GM21528 (cell line): Measurements from ENCODE around the gene PPP3CA.
A peak's percentile ranks its signal among the peaks of the same experiment; 100 is the strongest.

Source experiments
- ATAC-seq: cut with Tn5 transposase; IDR thresholded peaks from one replicate; pipeline ENCODE4 v1.9.1; 2021; ENCODE audit warnings: mild to moderate bottlenecking, moderate library complexity; ENCODE audit not compliant: unreplicated experiment, low FRiP score

The PPP3CA gene

GRCh38 chr4:101221294-101221693, 126.0 kb downstream of the PPP3CA start:
- no peak for ATAC-seq

DNA sequence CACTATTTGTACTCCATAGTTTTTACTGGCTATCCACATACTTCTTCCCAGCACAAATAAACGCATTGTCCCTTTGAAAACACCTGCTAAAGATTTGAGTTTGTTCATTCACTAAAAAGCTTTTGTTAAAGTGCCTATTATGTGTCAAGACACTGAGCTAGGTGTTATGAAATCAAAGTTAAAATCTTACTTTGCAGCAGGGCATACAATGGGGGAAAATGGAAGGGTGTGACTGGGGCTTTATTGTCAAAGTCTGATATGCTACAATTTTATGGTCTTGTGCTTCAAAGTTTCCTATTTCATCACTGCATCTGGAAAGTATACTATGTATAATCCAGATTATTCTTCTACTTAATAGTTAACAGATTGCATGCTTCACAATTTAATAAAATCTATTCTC, 128.4 kb downstream of the PPP3CA start:
- ATAC-seq, result no peak

- no peak for ATAC-seq
These were observed 129.0 kb downstream of the PPP3CA start for GRCh38 chr4:101218346-101218745.

DNA sequence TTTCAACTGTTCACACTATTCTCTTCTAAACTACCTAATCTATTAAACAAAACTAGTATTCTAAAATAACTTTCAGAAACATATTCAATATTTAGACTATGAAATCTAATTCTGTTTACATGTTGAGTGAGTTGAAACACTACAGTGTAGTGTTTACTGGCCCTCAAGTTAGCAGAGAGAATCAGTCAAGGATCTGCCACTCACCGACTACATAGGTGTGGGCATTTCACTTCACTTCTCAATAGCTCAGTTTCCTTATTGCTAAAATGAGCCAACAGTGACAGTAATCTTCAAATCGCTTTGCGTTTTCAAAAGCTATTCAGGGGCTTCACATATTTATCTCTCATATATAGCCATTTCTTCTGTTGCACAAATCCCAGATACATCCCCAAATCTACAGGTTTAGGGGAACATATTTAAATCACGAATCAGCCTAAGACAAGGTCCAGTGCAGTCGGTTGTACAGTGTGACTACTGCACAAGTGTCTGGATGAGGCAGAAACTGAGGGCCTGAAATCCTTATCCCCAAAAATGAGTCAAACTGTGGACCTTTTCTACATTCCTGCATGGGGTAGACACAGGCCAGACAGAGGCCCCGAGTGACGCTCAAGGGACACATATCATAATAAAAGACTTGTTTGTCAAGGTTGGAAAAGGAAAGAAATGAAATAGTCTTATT, 129.8 kb downstream of the PPP3CA start:
- ATAC-seq, result no peak

- no peak for ATAC-seq
These were observed 136.2 kb downstream of the PPP3CA start for GRCh38 chr4:101211146-101211553.

DNA sequence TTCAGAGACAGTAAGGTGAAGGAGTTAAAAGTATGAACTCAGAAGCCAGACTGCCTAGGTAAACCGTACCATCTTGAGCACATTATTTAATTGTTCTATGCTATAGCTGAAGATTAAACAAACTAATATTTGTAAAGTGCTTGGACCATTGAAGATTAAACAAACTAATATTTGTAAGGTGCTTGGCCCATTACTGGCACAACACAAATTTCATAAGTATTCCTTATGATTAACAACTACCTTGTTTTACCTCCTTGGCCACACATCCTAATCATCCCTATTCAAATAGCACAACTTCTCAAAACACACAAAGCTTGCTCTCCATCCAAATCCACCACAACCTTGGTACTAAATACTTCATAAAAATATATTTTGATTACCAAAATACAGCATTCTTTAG, 137.0 kb downstream of the PPP3CA start:
- no peak for ATAC-seq

GRCh38 chr4:101208171-101208570, 139.2 kb downstream of the PPP3CA start:
- ATAC-seq, result no peak

DNA sequence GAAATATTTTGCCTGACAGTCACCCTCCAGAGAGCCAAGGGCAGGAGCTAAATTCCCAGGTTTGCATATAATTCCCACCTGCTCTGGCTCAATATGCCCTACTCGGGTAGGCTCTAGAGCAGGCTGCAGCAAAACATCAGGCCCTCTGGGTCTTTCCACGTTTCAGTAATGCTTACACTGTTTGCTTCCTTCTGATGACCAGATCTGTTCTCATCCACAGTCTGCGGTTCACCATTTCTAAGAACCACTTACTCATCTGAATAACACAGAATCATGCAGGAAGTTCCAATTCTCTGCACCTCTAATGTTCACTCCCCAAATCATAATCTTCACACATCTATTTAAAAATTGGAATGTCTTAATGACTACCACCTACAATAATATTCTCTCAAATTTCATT, 141.4 kb downstream of the PPP3CA start:
- ATAC-seq, result peak; percentile 85

GRCh38 chr4:101201421-101201820, 145.9 kb downstream of the PPP3CA start:
- ATAC-seq, result no peak

- ATAC-seq, result no peak
These were observed 146.8 kb downstream of the PPP3CA start for GRCh38 chr4:101200561-101200960.

DNA sequence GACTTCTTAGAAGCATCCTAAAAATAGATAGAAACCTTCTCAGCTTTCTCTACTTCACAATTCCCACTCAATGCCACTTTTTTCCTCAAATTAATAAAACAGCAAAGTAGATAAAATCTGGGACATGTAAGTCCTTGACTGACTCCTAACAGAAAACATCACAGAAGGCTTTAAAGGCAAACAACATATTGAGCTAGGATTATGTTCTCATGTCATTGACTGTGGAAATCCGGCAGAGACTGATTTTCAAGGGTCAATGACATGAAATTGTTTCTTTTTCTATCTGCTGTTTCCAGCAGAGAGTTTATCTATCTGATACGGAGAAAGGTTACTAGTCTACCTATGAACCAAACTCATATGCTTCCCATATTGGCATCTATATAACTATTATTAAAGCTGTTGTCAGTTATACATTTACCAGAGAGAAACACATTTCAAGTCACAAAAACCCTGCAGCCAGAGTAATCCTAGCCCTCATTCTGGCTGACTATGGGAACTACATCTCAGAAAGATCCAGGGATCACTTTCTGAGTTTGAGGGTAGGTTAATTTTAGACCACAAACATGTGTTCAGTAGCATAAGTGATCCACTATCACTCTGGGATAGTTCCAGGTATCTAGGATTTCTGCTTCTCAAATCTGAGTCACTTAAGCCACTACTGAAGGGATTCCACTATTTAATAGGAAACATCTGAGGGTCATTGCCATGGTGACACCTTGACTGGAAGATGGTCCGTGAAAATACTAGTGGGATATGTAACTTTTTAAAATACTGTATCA, 147.6 kb downstream of the PPP3CA start:
- ATAC-seq, result no peak

- no peak for ATAC-seq
These were observed 148.5 kb downstream of the PPP3CA start for GRCh38 chr4:101198682-101199339.

DNA sequence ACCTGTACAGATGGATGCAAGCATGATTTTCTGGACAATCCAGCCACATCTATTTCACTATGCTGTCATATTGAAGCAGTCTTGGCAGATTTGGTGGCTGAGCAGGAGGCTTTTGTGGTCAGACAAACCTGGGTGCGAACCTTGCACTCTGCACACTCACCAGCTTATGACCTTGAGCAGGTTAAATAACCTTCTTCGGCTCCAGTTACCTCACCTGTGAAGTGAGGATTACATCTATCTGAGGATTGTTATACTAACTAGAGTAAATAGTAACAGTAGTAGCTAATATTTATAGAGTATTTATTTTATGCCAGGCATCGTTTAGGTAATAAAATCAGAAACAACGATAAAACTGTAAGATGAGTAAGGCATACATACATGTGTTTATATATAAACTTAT, 150.0 kb downstream of the PPP3CA start:
- no peak for ATAC-seq

- peak; percentile 84 for ATAC-seq
These were observed 155.1 kb downstream of the PPP3CA start for GRCh38 chr4:101192244-101192643.

DNA sequence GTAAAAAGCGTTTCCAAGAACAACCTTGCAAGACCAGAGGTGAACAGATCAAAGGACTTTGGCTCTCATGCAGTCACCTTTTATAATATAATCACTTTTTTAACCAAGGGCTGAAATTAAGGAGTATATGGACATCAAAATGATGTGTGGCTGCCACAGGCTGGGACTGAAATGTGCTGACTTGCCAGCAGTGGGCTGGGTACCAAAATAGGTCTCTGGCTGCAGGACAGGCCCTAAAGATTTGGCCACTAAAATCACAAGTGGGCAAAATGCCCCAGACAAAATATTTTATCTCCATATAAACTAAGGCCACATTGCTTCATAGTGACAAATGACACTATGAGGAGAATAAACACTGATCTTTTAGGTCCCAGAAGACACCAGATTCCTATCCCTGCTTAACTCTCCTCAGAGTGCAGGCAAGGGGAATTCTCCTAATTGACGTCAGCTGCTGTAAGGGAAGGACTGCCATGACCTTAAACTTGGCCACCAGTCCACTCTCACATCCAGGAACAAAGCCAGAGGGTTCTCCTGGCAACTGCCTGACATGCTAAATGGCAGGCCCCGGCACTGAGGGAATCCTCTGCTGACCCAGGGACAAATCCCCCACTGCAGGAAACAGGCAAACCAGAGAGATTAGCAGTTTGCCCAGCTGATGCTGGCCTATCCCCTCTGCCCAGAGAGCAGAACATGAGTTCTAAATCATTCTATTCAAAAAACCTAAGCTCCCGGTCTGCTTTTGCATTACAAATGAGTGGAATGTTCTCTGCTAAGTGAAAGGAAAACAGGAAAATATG, 155.8 kb downstream of the PPP3CA start:
- ATAC-seq, result no peak

DNA sequence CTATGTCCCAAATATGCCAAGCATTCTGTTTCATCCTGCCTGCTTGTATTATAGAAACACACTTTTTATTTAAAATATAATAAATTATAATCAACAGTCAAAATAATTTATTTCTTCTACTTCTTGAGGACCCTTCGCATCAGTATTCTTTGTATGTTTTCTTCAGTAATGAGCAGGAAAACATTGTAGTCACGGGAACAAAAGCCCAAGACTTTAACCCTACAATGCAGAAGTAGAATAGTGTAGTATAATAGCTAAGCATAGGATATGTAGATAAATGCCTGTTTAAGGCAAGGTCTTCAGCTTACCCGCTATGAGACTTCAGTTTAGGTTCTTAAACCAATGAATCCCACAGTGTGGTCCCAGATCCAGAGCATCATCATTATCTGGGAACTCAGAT, 156.6 kb downstream of the PPP3CA start:
- no peak for ATAC-seq

GRCh38 chr4:101188906-101189305, 158.4 kb downstream of the PPP3CA start:
- no peak for ATAC-seq

DNA sequence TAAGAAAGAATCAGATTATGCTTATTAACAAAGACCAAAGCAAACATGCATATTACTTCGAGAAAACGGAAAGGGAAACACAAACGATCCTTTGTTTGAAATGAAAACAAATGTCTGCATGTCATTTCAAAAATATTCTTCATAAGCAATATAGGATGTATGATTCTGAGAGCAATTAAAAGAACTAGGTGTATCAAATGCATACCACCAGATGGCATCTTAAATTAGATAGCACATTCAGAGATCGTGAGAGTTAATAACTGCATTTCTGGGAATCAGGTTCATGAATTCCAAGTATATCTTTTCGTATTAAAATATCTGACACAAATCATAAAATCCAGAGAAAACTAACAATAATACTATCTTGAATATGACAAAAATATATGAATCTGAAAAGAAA, 159.5 kb downstream of the PPP3CA start:
- no peak for ATAC-seq

- no peak for ATAC-seq
These were observed 160.7 kb downstream of the PPP3CA start for GRCh38 chr4:101186567-101187184.

DNA sequence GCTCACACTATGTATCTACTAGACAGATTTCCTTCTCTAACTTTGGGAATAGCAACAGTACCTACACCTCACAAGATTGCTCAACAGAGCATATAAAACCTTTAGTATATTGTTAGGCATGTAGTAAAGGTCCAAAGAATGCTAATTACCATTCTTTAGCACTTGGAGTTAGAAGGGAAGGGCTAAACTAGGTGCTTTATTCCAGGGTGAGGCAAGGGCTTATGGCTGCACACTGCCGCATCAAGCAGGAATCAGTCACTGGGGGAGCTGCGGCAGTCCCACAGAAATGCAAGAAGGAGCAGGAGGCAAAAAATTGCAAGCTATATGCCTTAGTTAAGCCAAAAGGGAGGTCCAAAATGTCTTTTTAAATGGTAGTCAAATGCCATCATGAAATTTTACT, 162.7 kb downstream of the PPP3CA start:
- no peak for ATAC-seq
